ENCODE measurements around the gene DNPEP. TPM values are rescaled to one million over a fixed set of nuclear protein-coding genes. Genes with fewer than 3 reads are reported as not detected.

Gene DNPEP
- total RNA-seq, 1 donor from 2014 or later = 69.9 TPM

- intact Hi-C loops (cut with DNase I) = no loop called here
- H3K4me1 ChIP-seq = no peaks in the 10 kb centered on the region
- H3K27me3 ChIP-seq = peaks cover 27% of the 10 kb centered on the region
- DNase-seq (no peak), ATAC-seq (no peak)
- no peak overlapping the region for H3K4me3 ChIP-seq
- no peak overlapping the region for H3K27ac ChIP-seq
- H3K9me3 ChIP-seq = no peaks in the 10 kb centered on the region
- no peaks in the 10 kb centered on the region for H3K36me3 ChIP-seq
- TF ChIP-seq, protein P1, sequence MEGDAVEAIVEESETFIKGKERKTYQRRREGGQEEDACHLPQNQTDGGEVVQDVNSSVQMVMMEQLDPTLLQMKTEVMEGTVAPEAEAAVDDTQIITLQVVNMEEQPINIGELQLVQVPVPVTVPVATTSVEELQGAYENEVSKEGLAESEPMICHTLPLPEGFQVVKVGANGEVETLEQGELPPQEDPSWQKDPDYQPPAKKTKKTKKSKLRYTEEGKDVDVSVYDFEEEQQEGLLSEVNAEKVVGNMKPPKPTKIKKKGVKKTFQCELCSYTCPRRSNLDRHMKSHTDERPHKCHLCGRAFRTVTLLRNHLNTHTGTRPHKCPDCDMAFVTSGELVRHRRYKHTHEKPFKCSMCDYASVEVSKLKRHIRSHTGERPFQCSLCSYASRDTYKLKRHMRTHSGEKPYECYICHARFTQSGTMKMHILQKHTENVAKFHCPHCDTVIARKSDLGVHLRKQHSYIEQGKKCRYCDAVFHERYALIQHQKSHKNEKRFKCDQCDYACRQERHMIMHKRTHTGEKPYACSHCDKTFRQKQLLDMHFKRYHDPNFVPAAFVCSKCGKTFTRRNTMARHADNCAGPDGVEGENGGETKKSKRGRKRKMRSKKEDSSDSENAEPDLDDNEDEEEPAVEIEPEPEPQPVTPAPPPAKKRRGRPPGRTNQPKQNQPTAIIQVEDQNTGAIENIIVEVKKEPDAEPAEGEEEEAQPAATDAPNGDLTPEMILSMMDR (IDR thresholded peaks at IDR 0.05) = no peak
These were observed 46.7 kb upstream of the DNPEP start for GRCh38 chr2:219434468-219434717.

DNA sequence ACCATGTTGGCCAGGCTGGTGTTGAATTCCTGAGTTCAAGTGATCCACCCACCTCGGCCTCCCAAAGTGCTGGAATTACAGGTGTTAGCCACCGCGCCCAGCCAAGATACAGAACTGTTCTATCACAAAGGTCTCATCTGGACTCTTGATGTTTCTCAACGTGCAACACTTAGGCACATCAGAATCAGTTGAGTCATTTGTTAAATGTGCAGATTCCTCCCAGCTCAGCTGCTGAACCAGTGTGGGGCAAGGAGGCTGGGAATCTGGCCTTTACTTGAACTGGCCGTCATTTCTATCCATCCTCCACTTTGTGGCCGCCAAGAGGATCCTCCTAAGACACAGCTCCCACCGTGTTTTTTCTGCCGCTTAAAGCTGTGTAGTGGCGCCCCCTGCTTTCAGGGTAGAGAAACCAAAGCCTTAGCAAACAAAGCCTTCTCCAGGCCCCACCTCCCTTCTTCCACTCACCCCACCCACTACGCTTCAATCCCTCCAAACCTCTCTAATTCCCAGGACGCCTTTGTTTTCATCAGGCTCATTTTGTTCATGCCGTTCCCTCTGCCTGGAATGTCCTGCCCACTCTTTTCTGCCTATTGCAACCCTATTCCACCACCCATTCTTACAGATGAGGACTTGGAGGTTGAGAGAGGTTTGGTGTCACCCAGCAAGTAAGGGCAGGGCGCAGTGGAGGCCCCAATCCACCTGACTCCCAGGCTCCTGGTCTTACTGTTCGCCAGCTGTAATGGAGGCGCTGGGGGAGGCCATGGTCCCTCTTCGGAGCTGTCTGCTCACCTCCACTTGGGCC is 46.2 kb upstream of the DNPEP start:
- Histone ChIP-seq H3K27me3 (peaks cover 27% of the 10 kb centered on the region), H3K4me3 (no peak overlapping the region), H3K27ac (no peak overlapping the region), H3K36me3 (no peaks in the 10 kb centered on the region), H3K9me3 (no peaks in the 10 kb centered on the region), H3K4me1 (no peaks in the 10 kb centered on the region)
- no peak for DNase-seq
- no peak for ATAC-seq
- TF ChIP-seq, protein P1 (IDR thresholded peaks at IDR 0.05) = peak; percentile 27
- intact Hi-C loops (cut with DNase I) = no loop called here

DNA sequence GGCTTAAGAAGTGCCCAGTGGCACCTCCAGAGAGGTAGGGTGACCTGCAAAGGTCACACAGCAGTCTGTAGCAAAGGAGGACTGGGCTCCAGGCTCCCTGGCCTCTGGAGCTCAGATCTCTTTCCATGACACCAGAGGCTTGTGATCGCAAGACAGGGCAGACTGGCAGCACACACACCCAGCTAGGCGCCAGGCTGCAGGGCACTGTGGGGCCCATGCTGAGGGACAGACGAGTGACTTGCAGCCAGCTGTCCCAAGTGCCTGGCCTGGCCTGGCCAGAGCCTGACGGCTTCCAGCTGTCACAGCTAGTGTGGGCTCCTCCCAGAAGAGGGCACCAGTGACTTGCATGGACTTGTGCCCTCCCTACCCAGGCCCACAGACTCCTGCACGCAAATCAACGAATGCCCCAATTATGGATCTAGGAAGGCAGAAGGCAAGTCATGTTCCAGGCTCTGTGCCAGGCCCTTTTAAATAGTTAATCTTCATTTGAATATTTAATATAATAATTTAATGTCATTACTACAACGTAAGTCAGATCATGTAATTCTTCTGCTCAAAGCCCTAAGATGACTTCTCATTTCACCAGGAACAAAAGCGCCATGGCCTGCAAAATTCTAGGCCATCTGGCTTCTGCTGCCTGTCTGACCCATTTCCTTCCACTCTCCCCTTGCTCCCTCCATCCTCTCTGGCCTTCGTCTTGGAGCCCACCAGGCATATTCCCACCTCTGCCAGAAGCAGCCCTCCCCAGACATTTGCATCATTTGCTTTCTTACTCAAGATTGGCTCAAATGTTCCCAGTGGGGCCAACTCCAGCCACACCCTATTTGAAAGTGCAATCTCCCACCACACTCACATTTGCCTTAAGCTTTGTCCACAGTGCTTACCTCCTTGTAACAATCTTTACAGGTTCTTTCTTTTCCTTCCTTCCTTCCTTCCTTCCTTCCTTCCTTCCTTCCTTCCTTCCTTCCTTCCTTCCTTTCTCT is 43.2 kb upstream of the DNPEP start:
- intact Hi-C loops (cut with DNase I) = no loop called here
- Histone ChIP-seq H3K4me3 (no peak overlapping the region), H3K4me1 (no peaks in the 10 kb centered on the region), H3K27me3 (peaks cover 27% of the 10 kb centered on the region), H3K9me3 (no peaks in the 10 kb centered on the region), H3K36me3 (no peaks in the 10 kb centered on the region), H3K27ac (no peak overlapping the region)
- ATAC-seq (peak; percentile 42), DNase-seq (peak; percentile 34)
- TF ChIP-seq, protein P1 (IDR thresholded peaks at IDR 0.05) = no peak

GRCh38 chr2:219429958-219430606 is 42.4 kb upstream of the DNPEP start:
- Histone ChIP-seq H3K9me3 (no peaks in the 10 kb centered on the region), H3K4me3 (no peak overlapping the region), H3K27ac (no peak overlapping the region), H3K36me3 (no peaks in the 10 kb centered on the region), H3K4me1 (no peaks in the 10 kb centered on the region), H3K27me3 (peaks cover 18% of the 10 kb centered on the region)
- intact Hi-C loops (cut with DNase I) = no loop called here
- DNase-seq = peak; percentile 19
- TF ChIP-seq, protein P1 (IDR thresholded peaks at IDR 0.05) = no peak
- ATAC-seq = no peak

DNA sequence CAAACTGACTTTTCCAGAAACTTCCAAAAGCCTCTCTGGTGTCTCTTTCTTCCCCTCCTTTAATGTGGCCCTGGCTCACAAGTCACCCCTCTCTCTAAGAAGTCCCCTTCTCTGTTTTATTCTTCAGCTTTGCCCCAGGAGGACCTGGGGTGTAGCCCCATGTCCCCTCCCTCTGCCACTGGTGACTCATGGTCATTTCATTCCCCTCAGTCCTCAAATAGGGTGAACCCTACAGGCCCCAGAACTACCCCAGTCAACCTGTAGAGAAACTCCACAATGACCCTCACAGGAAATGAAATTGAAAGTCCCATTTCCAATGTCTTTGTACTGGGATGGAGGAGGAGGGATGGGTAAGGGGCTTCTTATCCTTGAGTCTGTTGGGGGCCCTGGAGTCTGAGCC is 40.8 kb upstream of the DNPEP start:
- ATAC-seq (no peak), DNase-seq (no peak)
- no peaks in the 10 kb centered on the region for H3K9me3 ChIP-seq
- H3K27me3 ChIP-seq = peaks cover 7% of the 10 kb centered on the region
- no peak overlapping the region for H3K27ac ChIP-seq
- H3K4me3 ChIP-seq = no peak overlapping the region
- TF ChIP-seq, protein P1 (IDR thresholded peaks at IDR 0.05) = no peak
- H3K36me3 ChIP-seq = no peaks in the 10 kb centered on the region
- H3K4me1 ChIP-seq = no peaks in the 10 kb centered on the region
- intact Hi-C loops (cut with DNase I) = no loop called here

Data from upper lobe of right lung (tissue), 1 donor.